Measurements from ENCODE around the gene PRICKLE1. TPM values are rescaled to one million over a fixed set of nuclear protein-coding genes. Genes with fewer than 3 reads are reported as not detected.

Gene PRICKLE1
- total RNA-seq, 1 donor from 2014 or later, result 30.6 TPM

DNA sequence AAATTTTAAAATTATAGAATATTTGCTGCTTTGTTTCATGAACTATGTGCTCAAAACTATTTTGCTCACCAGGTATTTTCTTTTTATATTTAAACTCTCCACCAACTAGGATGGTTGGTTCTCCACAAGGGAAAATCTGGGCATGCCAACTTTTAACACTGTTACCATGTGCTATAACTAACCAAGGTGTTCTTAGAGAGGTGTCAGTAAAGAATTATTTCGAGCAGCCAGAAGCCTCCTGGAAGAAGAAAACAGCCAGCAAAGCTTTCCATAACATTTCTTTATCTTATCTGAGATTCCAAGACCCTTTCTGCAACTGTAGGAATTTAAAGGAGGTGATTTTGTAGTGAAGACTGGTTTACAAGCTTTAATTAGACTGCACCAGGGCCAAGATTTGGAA is 97.3 kb downstream of the PRICKLE1 start:
- no peak overlapping the region for H3K27ac Mint-ChIP-seq (ENCODE audit: unreplicated experiment)
- peaks cover 11% of the 10 kb centered on the region for H3K36me3 Mint-ChIP-seq (ENCODE audit: unreplicated experiment)
- no peaks in the 10 kb centered on the region for H3K4me1 Mint-ChIP-seq (ENCODE audit: unreplicated experiment)
- no peak for DNase-seq (ENCODE audit: extremely low spot score, unreplicated experiment)
- H3K27me3 Mint-ChIP-seq (ENCODE audit: unreplicated experiment), result peaks cover 9% of the 10 kb centered on the region
- TF ChIP-seq, protein P1, sequence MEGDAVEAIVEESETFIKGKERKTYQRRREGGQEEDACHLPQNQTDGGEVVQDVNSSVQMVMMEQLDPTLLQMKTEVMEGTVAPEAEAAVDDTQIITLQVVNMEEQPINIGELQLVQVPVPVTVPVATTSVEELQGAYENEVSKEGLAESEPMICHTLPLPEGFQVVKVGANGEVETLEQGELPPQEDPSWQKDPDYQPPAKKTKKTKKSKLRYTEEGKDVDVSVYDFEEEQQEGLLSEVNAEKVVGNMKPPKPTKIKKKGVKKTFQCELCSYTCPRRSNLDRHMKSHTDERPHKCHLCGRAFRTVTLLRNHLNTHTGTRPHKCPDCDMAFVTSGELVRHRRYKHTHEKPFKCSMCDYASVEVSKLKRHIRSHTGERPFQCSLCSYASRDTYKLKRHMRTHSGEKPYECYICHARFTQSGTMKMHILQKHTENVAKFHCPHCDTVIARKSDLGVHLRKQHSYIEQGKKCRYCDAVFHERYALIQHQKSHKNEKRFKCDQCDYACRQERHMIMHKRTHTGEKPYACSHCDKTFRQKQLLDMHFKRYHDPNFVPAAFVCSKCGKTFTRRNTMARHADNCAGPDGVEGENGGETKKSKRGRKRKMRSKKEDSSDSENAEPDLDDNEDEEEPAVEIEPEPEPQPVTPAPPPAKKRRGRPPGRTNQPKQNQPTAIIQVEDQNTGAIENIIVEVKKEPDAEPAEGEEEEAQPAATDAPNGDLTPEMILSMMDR (IDR thresholded peaks at IDR 0.05), result no peak
- H3K4me3 Mint-ChIP-seq (ENCODE audit: unreplicated experiment), result no peak overlapping the region
- H3K9me3 Mint-ChIP-seq (ENCODE audit: unreplicated experiment), result no peaks in the 10 kb centered on the region

DNA sequence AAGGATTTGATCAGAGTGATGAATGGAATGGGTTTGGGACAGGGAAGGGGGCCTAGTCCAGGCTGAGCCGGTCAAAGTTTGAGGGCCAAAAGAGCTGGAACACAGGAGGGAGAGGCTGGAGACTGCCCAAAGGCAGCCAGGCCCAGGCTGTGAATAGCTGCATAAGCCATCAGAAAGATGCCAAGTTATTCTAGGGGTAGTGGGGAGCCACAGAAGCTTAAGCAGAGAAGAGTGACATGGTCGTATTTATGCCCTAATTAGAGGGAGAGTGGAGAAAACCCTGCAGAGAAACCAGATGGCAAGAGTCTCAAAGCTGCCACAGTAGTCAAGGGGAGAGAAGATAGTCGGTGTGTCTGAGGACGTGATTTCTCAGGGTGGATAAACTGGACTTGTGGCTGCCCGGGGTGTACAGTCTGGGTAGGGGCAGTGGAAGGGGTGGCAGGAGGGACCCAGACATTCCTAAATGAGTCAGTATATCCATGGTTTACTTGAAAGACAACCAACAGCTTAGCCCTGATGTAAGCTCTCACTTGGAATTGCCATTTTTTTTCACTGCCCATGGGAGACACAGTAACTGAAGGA is 99.2 kb downstream of the PRICKLE1 start:
- TF ChIP-seq, protein P1 (IDR thresholded peaks at IDR 0.05), result no peak
- no peak overlapping the region for H3K27ac Mint-ChIP-seq (ENCODE audit: unreplicated experiment)
- peaks cover 24% of the 10 kb centered on the region for H3K27me3 Mint-ChIP-seq (ENCODE audit: unreplicated experiment)
- no peak overlapping the region for H3K4me3 Mint-ChIP-seq (ENCODE audit: unreplicated experiment)
- peaks cover 2% of the 10 kb centered on the region for H3K36me3 Mint-ChIP-seq (ENCODE audit: unreplicated experiment)
- DNase-seq (ENCODE audit: extremely low spot score, unreplicated experiment), result no peak
- H3K9me3 Mint-ChIP-seq (ENCODE audit: unreplicated experiment), result no peaks in the 10 kb centered on the region
- no peaks in the 10 kb centered on the region for H3K4me1 Mint-ChIP-seq (ENCODE audit: unreplicated experiment)

DNA sequence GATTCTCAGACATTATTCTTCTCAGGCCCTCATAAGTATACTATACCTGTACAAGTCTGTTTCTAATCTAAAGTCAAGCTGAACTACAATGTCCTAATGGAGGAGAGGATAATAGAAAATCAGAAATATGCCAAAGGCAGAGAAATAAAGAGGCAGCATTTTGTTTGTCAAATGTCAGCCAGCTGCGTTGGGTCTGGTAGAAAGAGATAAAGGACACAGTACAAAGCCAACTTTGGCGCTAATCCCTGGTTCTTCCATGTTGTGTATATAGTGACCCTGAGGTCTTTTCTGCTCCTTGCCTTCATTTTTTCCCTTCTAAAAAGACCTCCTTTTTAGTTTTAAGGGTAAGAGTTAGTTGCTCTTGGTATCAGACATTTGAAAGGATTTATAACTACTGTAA is 103.1 kb downstream of the PRICKLE1 start:
- Mint-ChIP-seq H3K4me1 (ENCODE audit: unreplicated experiment) (peaks cover 20% of the 10 kb centered on the region), H3K4me3 (ENCODE audit: unreplicated experiment) (no peak overlapping the region), H3K27ac (ENCODE audit: unreplicated experiment) (no peak overlapping the region), H3K9me3 (ENCODE audit: unreplicated experiment) (no peaks in the 10 kb centered on the region), H3K36me3 (ENCODE audit: unreplicated experiment) (no peaks in the 10 kb centered on the region), H3K27me3 (ENCODE audit: unreplicated experiment) (peaks cover 24% of the 10 kb centered on the region)
- TF ChIP-seq, protein P1 (IDR thresholded peaks at IDR 0.05), result no peak
- no peak for DNase-seq (ENCODE audit: extremely low spot score, unreplicated experiment)

DNA sequence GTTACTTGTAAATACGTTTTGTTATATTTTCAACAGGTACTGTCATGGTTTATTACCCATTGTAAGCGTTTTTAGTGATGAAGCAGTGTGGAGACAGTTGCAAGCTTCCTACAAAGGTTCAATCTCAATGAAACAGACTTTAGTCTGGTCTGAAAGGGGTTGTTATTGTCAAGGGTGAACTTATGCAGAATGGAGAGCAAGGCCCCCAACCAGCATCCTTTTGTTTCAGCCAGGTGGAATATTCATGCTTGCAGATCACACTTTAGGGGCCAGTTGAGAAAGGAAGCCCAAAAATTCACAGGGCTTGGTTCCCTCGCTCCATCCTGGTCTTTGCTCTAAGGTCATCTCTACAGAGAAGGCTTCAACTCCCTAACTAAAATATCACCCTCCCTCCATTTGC is 103.7 kb downstream of the PRICKLE1 start:
- Mint-ChIP-seq H3K9me3 (ENCODE audit: unreplicated experiment) (no peaks in the 10 kb centered on the region), H3K27ac (ENCODE audit: unreplicated experiment) (no peak overlapping the region), H3K4me1 (ENCODE audit: unreplicated experiment) (peaks cover 25% of the 10 kb centered on the region), H3K36me3 (ENCODE audit: unreplicated experiment) (no peaks in the 10 kb centered on the region), H3K4me3 (ENCODE audit: unreplicated experiment) (no peak overlapping the region), H3K27me3 (ENCODE audit: unreplicated experiment) (peaks cover 26% of the 10 kb centered on the region)
- no peak for DNase-seq (ENCODE audit: extremely low spot score, unreplicated experiment)
- TF ChIP-seq, protein P1 (IDR thresholded peaks at IDR 0.05), result no peak

DNA sequence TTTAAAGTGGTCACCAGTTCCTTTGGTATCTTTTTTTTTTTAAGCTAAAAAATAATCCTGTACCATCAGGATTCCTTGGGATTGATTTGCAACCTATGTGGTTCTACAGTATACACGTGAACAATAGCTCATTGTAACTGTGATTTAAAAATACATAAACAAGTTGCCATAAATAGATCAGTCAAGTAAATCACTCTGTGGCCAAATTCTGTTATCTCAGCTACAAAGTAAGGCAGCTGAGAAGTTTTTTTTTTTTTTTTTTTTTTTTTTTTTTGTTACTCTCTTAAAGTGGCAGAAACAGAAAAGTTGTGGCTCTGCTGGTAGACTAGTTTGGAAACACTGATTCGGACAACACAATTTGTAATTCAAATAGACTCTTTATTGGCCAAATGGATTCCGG is 104.5 kb downstream of the PRICKLE1 start:
- H3K36me3 Mint-ChIP-seq (ENCODE audit: unreplicated experiment), result no peaks in the 10 kb centered on the region
- H3K4me3 Mint-ChIP-seq (ENCODE audit: unreplicated experiment), result no peak overlapping the region
- DNase-seq (ENCODE audit: extremely low spot score, unreplicated experiment), result no peak
- H3K9me3 Mint-ChIP-seq (ENCODE audit: unreplicated experiment), result no peaks in the 10 kb centered on the region
- TF ChIP-seq, protein P1 (IDR thresholded peaks at IDR 0.05), result no peak
- peaks cover 28% of the 10 kb centered on the region for H3K4me1 Mint-ChIP-seq (ENCODE audit: unreplicated experiment)
- H3K27ac Mint-ChIP-seq (ENCODE audit: unreplicated experiment), result no peak overlapping the region
- H3K27me3 Mint-ChIP-seq (ENCODE audit: unreplicated experiment), result peaks cover 29% of the 10 kb centered on the region
